HCT116 (cell line): Measurements from ENCODE around the gene COX7A1. TPM values are rescaled to one million over a fixed set of nuclear protein-coding genes. Genes with fewer than 3 reads are reported as not detected.

Experiments
- ATAC-seq: fragments of 200-7000 bp; cut with Tn5 transposase; 2 replicates; pipeline ENCODE4 v1.9.1; 2020; ENCODE audit warnings: mild to moderate bottlenecking, moderate library complexity
- BruUV-seq: library from RNA; stranded (reverse); fragments of 400-500 nt; replicated peaks from 2 replicates; lab custom pipeline; 2021; lab: Mats Ljungman, UMichigan
- CTCF ChIA-PET: fragments of 300-600 bp; sonication (Branson Sonifier 250); formaldehyde crosslinking; loops from one replicate; lab custom pipeline; 2021; ENCODE audit warnings: antibody characterized with exemption; lab: Charles Lee
- POLR2A ChIA-PET: fragments of 300-600, 350-600 bp; sonication (Branson Sonifier 250); formaldehyde crosslinking; loops from one replicate; lab custom pipeline; 2021; ENCODE audit warnings: antibody characterized with exemption; lab: Charles Lee
- RAD21 ChIA-PET, 2 experiments: fragments of 300-600 bp; sonication (Branson Sonifier 250); formaldehyde crosslinking; loops; one replicate each; lab custom pipeline; 2023; ENCODE audit warnings: low total read pairs in 2 of 2; ENCODE audit not compliant: uncharacterized antibody in 2 of 2, unreplicated experiment in 2 of 2, low non-redundant PET in 1 of 2; lab: Charles Lee
- DNase-seq: peaks from one replicate; pipeline ENCODE4 v3.0.0-alpha.2; 2010; ENCODE audit warnings: low read depth, low spot score
- H2AFZ ChIP-seq: fragments of 200-600 bp; shearing (Covaris generic), sonication (generic); 2 replicates; pipeline ENCODE4 v1.6.1; 2017; ENCODE audit warnings: low read depth, mixed run types, mixed read lengths, antibody characterized with exemption, low read length; ENCODE audit not compliant: poor library complexity, severe bottlenecking
- H3K27ac ChIP-seq: 2 replicates; pipeline ENCODE4 v1.5.1; 2012; ENCODE audit warnings: low read depth, low read length
- H3K27me3 ChIP-seq: fragments of 200-600 bp; sonication (generic); 2 replicates; pipeline ENCODE4 v1.6.1; 2016; ENCODE audit warnings: mixed run types, low read length, mixed read lengths; ENCODE audit not compliant: insufficient read depth
- H3K36me3 ChIP-seq, 2 experiments: fragments of 200-500 bp in 1 of 2; fragments of 200-600 bp in 1 of 2; sonication (Bioruptor generic) in 1 of 2; sonication (generic) in 1 of 2; 2 replicates each; pipeline versions ENCODE4 v1.5.1 to v1.6.1; 2014 to 2016; ENCODE audit warnings: low read length in 2 of 2, inconsistent platforms in 1 of 2, mixed read lengths in 1 of 2, mixed run types in 1 of 2; ENCODE audit not compliant: insufficient read depth in 2 of 2, control insufficient read depth in 1 of 2
- H3K4me1 ChIP-seq, 2 experiments: fragments of 200-600 bp in 1 of 2; sonication (generic) in 1 of 2; 2 replicates each; pipeline versions ENCODE4 v1.5.1 to v1.6.1; 2012 to 2017; ENCODE audit warnings: low read length in 2 of 2, inconsistent platforms in 1 of 2, mild to moderate bottlenecking in 1 of 2, mixed read lengths in 1 of 2, mixed run types in 1 of 2, moderate library complexity in 1 of 2; ENCODE audit not compliant: insufficient read depth in 2 of 2, control insufficient read depth in 1 of 2
- H3K4me2 ChIP-seq: fragments of 200-600 bp; sonication (generic); 2 replicates; pipeline ENCODE4 v1.6.1; 2017; ENCODE audit warnings: mixed run types, low read length, mixed read lengths
- H3K4me3 ChIP-seq, 2 experiments: fragments of 200-600 bp in 1 of 2; sonication (generic) in 1 of 2; replicated peaks in 1 of 2; 2 replicates each; pipeline ENCODE4 v1.5.1; 2011 to 2016; ENCODE audit warnings: low read length in 2 of 2, control low read depth in 1 of 2, low read depth in 1 of 2, mild to moderate bottlenecking in 1 of 2, mixed read lengths in 1 of 2, mixed run types in 1 of 2
- H3K79me2 ChIP-seq: fragments of 200-600 bp; sonication (generic); 2 replicates; pipeline ENCODE4 v1.6.1; 2017; ENCODE audit warnings: mild to moderate bottlenecking, mixed run types, low read length, moderate library complexity, mixed read lengths; ENCODE audit not compliant: insufficient read depth
- H3K9ac ChIP-seq: fragments of 200-600 bp; sonication (generic); 2 replicates; pipeline ENCODE4 v1.6.1; 2016; ENCODE audit warnings: low read length, mixed read lengths
- H3K9me2 ChIP-seq: fragments of 200-600 bp; sonication (generic), shearing (Covaris generic); 2 replicates; pipeline ENCODE4 v1.6.1; 2017; ENCODE audit warnings: mixed run types, mild to moderate bottlenecking, moderate library complexity; ENCODE audit not compliant: insufficient read depth
- H3K9me3 ChIP-seq, 2 experiments: fragments of 200-500 bp in 1 of 2; fragments of 200-600 bp in 1 of 2; sonication (Bioruptor generic) in 1 of 2; sonication (generic) in 1 of 2; 2 replicates each; pipeline ENCODE4 v1.6.1; 2014 to 2017; ENCODE audit warnings: low read length in 2 of 2, mixed read lengths in 2 of 2, inconsistent platforms in 1 of 2, low read depth in 1 of 2, mild to moderate bottlenecking in 1 of 2, mixed run types in 1 of 2, moderate library complexity in 1 of 2; ENCODE audit not compliant: control insufficient read depth in 1 of 2, insufficient read depth in 1 of 2
- H4K20me1 ChIP-seq: fragments of 200-600 bp; sonication (generic), shearing (Covaris generic); 2 replicates; pipeline ENCODE4 v1.6.1; 2017; ENCODE audit warnings: mixed run types, mild to moderate bottlenecking, moderate library complexity; ENCODE audit not compliant: insufficient read depth
- ATF3 ChIP-seq: IDR thresholded peaks from 2 replicates; pipeline ENCODE4 v1.6.1; 2012
- CEBPB ChIP-seq: IDR thresholded peaks from 2 replicates; pipeline ENCODE4 v1.6.1; 2012; ENCODE audit warnings: low read depth
- CTCF ChIP-seq, 3 experiments: fragments of 200-600 bp in 1 of 3; sonication (generic) in 1 of 3; IDR thresholded peaks in 2 of 3; conservative IDR thresholded peaks in 1 of 3; 2 replicates each; pipeline ENCODE4 v1.5.1; 2012 to 2017; ENCODE audit warnings: low read depth in 2 of 3, low read length in 2 of 3, antibody characterized with exemption in 1 of 3, borderline replicate concordance in 1 of 3, control low read depth in 1 of 3, mild to moderate bottlenecking in 1 of 3, mixed read lengths in 1 of 3, mixed run types in 1 of 3, moderate library complexity in 1 of 3; ENCODE audit not compliant: insufficient read depth in 1 of 3
- ELF1 ChIP-seq: IDR thresholded peaks from 2 replicates; pipeline ENCODE4 v1.6.1; 2012; ENCODE audit warnings: low read depth, borderline replicate concordance
- JUND ChIP-seq: IDR thresholded peaks from 2 replicates; pipeline ENCODE4 v1.6.1; 2012
- MAX ChIP-seq: IDR thresholded peaks from 2 replicates; pipeline ENCODE4 v1.6.1; 2012
- SIN3A ChIP-seq: IDR thresholded peaks from 2 replicates; pipeline ENCODE4 v1.6.1; 2012; ENCODE audit warnings: low read depth
- SRF ChIP-seq: IDR thresholded peaks from 2 replicates; pipeline ENCODE4 v1.6.1; 2012; ENCODE audit warnings: low read depth
- TCF7L2 ChIP-seq: IDR thresholded peaks from 2 replicates; pipeline ENCODE4 v1.7.0; 2011; ENCODE audit warnings: borderline replicate concordance, inconsistent platforms; ENCODE audit not compliant: insufficient read depth, insufficient read length; ENCODE audit errors: extremely low read depth
- ZFX ChIP-seq: fragments of 450-650 bp; IDR thresholded peaks from 2 replicates; pipeline ENCODE4 v1.6.1; 2017
- intact Hi-C: fragments of 100-400 bp; cut with micrococcal nuclease; formaldehyde crosslinking; loops from 2 replicates; pipeline ENCODE4 v1.10.0; 2022
- total RNA-seq: library from RNA; stranded (reverse); gene quantifications from one replicate; pipeline ENCODE4 v1.2.1, GENCODE V29; 2021; ENCODE audit not compliant: unreplicated experiment
- TF ChIP-seq, protein P1 (sequence below): IDR thresholded peaks from 2 replicates; pipeline ENCODE4 v1.6.1; 2012; ENCODE audit warnings: low read depth

Gene COX7A1
- total RNA-seq, 1 experiment from 2014 or later, result not detected

GRCh38 chr19:36152019-36152351 is 262 bp downstream of the COX7A1 start:
- Histone ChIP-seq H3K9ac (no peak overlapping the region), H2AFZ (no peak overlapping the region), H3K27me3 (no peaks in the 10 kb centered on the region)
- CTCF ChIA-PET, result no interaction called here
- ATAC-seq, result no peak
- no peak for TF ChIP-seq ATF3
- TF ChIP-seq, all 23 proteins: peak for 0
- no peak for DNase-seq
- no peak overlapping the region for H3K27ac ChIP-seq
- intact Hi-C loops, result no loop called here
- H3K9me2 ChIP-seq, result no peaks in the 10 kb centered on the region
- no peak overlapping the region for H3K4me2 ChIP-seq
- peaks cover 13% of the 10 kb centered on the region; the same call in 1 of the 2 replicates for H3K79me2 ChIP-seq
- BruUV-seq, result no TSS peak
- RAD21 ChIA-PET, result no interaction called here
- no peaks in the 10 kb centered on the region for H4K20me1 ChIP-seq
- no peak overlapping the region for H3K4me3 ChIP-seq
- H3K9me3 ChIP-seq, result no peaks in the 10 kb centered on the region
- POLR2A ChIA-PET, result no interaction called here
- no peaks in the 10 kb centered on the region for H3K4me1 ChIP-seq
- H3K36me3 ChIP-seq, result peaks cover 17 to 39% of the 10 kb centered on the region in 2 experiments

DNA sequence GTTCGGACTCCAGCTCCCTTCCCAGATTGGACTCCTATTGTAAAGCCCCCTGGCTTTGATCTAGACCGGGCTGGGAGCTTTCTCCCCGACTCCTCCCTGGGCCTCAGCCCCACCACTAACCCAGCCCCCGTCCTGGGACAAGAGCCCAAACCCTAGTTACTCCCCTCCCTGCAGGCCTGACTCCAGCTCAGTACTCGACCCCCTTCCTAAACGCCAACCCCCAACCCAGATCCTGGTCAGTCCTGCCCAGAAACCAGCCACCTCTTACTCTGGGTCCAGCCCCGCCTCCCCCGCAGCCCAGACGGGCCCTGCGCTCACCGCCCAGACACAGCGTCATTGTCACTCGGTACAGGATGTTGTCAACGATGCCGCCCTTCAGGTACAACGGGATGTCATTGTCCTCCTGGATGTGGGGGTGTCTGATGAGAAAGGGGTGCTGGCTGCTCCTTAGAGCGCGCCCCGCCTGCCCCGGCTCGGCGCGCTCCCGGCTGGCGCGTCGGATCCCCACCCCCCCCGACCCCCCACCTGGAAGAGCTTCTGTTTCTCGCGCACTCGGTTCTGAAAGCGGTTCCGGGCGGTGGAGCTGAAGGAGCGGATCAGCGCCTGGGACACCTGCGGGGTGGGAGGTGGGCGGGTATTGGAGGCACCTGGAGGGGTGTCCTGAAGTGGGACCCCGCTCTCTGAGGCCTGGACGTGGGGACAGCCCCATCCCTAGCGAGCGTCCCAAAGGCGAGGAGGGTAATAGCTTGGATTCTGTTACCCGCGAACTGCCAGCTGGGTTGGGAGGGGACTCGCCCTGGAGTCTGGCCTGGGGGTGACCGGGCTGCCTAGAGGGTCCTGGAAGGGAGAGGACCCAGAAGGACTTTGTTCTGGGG is 866 bp downstream of the COX7A1 start:
- ChIA-PET CTCF (no interaction called here), RAD21 (no interaction called here), POLR2A (interaction anchor here (1.4 kb wide), 1 partner anchor 23 kb away, joined by 4 read pairs; no protein-coding TSS in a partner anchor)
- DNase-seq, result no peak
- Histone ChIP-seq H3K36me3 (peaks cover 20 to 45% of the 10 kb centered on the region in 2 experiments), H3K9me3 (no peaks in the 10 kb centered on the region), H3K79me2 (peaks cover 17% of the 10 kb centered on the region; the same call in 1 of the 2 replicates), H3K4me2 (no peak overlapping the region), H2AFZ (no peak overlapping the region), H3K4me3 (no peak overlapping the region), H3K9me2 (no peaks in the 10 kb centered on the region), H3K9ac (no peak overlapping the region), H3K4me1 (no peaks in the 10 kb centered on the region), H4K20me1 (no peaks in the 10 kb centered on the region), H3K27me3 (no peaks in the 10 kb centered on the region), H3K27ac (no peak overlapping the region)
- no peak; the same call in 1 of the 2 replicates for ATAC-seq
- BruUV-seq, result no TSS peak
- intact Hi-C loops, result no loop called here
- TF ChIP-seq JUND (no peak), ZFX (no peak), CEBPB (no peak), ATF3 (no peak), MAX (no peak), CTCF (IDR thresholded peaks at IDR 0.05 in 2 of 3, conservative IDR thresholded peaks at IDR 0.05 in 1 of 3; ENCODE audit: borderline replicate concordance in 1 of 3, insufficient read depth in 1 of 3, low read depth in 2 of 3, low read length in 2 of 3) (no peak), SIN3A (no peak), ELF1 (no peak), SRF (no peak), TCF7L2 (no peak)
- TF ChIP-seq, protein P1, sequence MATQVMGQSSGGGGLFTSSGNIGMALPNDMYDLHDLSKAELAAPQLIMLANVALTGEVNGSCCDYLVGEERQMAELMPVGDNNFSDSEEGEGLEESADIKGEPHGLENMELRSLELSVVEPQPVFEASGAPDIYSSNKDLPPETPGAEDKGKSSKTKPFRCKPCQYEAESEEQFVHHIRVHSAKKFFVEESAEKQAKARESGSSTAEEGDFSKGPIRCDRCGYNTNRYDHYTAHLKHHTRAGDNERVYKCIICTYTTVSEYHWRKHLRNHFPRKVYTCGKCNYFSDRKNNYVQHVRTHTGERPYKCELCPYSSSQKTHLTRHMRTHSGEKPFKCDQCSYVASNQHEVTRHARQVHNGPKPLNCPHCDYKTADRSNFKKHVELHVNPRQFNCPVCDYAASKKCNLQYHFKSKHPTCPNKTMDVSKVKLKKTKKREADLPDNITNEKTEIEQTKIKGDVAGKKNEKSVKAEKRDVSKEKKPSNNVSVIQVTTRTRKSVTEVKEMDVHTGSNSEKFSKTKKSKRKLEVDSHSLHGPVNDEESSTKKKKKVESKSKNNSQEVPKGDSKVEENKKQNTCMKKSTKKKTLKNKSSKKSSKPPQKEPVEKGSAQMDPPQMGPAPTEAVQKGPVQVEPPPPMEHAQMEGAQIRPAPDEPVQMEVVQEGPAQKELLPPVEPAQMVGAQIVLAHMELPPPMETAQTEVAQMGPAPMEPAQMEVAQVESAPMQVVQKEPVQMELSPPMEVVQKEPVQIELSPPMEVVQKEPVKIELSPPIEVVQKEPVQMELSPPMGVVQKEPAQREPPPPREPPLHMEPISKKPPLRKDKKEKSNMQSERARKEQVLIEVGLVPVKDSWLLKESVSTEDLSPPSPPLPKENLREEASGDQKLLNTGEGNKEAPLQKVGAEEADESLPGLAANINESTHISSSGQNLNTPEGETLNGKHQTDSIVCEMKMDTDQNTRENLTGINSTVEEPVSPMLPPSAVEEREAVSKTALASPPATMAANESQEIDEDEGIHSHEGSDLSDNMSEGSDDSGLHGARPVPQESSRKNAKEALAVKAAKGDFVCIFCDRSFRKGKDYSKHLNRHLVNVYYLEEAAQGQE, result no peak
